ENCODE data around the gene TIMD4.

GRCh38 chr5:156929366-156929948 lies 33.6 kb downstream of the TIMD4 start:
- TF ChIP-seq CTCF (IDR thresholded peaks at IDR 0.05; ENCODE audit: low read length): no peak
- no peak for TF ChIP-seq EZH2 (IDR thresholded peaks at IDR 0.05; ENCODE audit: borderline replicate concordance, low read length)

Measured in OCI-LY1 (cell line).